ENCODE results near the gene JUNB.

JUNB gene

GRCh38 chr19:12779162-12779993 is 11.9 kb upstream of the JUNB start:
- H3K36me3 ChIP-seq (replicated peaks), result 0 out of 2 replicates have a peak, but pooled peaks cover under 1% of the 10 kb centered on the region
- H3K9me3 ChIP-seq, result no peaks in the 10 kb centered on the region
- no peak overlapping the region for H3K4me3 ChIP-seq
- H3K27me3 ChIP-seq (ENCODE audit: low read depth), result no peaks in the 10 kb centered on the region
- peak in 1 of 2 experiments; percentile 32 for DNase-seq (ENCODE audit: low spot score in 2 of 2)
- peaks cover 21% of the 10 kb centered on the region for H3K4me1 ChIP-seq
- in situ Hi-C loops (cut with MboI; ENCODE audit: low sequenced_read_pairs), result no loop called here

- no peaks in the 10 kb centered on the region for H3K27me3 ChIP-seq (ENCODE audit: low read depth)
- H3K9me3 ChIP-seq, result no peaks in the 10 kb centered on the region
- in situ Hi-C loops (cut with MboI; ENCODE audit: low sequenced_read_pairs), result no loop called here
- peak overlapping the region; percentile 38 for H3K4me3 ChIP-seq
- H3K4me1 ChIP-seq, result peaks cover 21% of the 10 kb centered on the region
- no peaks in the 10 kb centered on the region for H3K36me3 ChIP-seq (replicated peaks)
- DNase-seq (ENCODE audit: low spot score in 2 of 2), result no peak
Observed at GRCh38 chr19:12782174-12782423, 9.2 kb upstream of the JUNB start.

GRCh38 chr19:12782424-12783290 is 8.6 kb upstream of the JUNB start:
- in situ Hi-C loops (cut with MboI; ENCODE audit: low sequenced_read_pairs), result no loop called here
- H3K36me3 ChIP-seq (replicated peaks), result no peaks in the 10 kb centered on the region
- H3K27me3 ChIP-seq (ENCODE audit: low read depth), result no peaks in the 10 kb centered on the region
- DNase-seq (ENCODE audit: low spot score in 2 of 2), result peak; percentile 38 to 88
- peaks cover 17% of the 10 kb centered on the region for H3K4me1 ChIP-seq
- peak overlapping the region; percentile 38 for H3K4me3 ChIP-seq
- no peaks in the 10 kb centered on the region for H3K9me3 ChIP-seq

GRCh38 chr19:12783291-12783848 is 7.9 kb upstream of the JUNB start:
- in situ Hi-C loops (cut with MboI; ENCODE audit: low sequenced_read_pairs), result no loop called here
- H3K9me3 ChIP-seq, result no peaks in the 10 kb centered on the region
- peaks cover 14% of the 10 kb centered on the region for H3K4me1 ChIP-seq
- H3K36me3 ChIP-seq (replicated peaks), result no peaks in the 10 kb centered on the region
- H3K4me3 ChIP-seq, result peak overlapping the region; percentile 38; the same call in 1 of the 2 replicates
- no peaks in the 10 kb centered on the region for H3K27me3 ChIP-seq (ENCODE audit: low read depth)
- DNase-seq (ENCODE audit: low spot score in 2 of 2), result no peak

GRCh38 chr19:12783849-12784393 is 7.4 kb upstream of the JUNB start:
- peaks cover 12% of the 10 kb centered on the region for H3K4me1 ChIP-seq
- no peak overlapping the region for H3K4me3 ChIP-seq
- no peak for DNase-seq (ENCODE audit: low spot score in 2 of 2)
- in situ Hi-C loops (cut with MboI; ENCODE audit: low sequenced_read_pairs), result no loop called here
- no peaks in the 10 kb centered on the region for H3K27me3 ChIP-seq (ENCODE audit: low read depth)
- H3K9me3 ChIP-seq, result no peaks in the 10 kb centered on the region
- H3K36me3 ChIP-seq (replicated peaks), result no peaks in the 10 kb centered on the region

GRCh38 chr19:12784394-12784870 is 6.9 kb upstream of the JUNB start:
- Histone ChIP-seq H3K4me3 (no peak overlapping the region), H3K4me1 (peaks cover 15% of the 10 kb centered on the region), H3K36me3 (replicated peaks) (no peaks in the 10 kb centered on the region), H3K9me3 (no peaks in the 10 kb centered on the region), H3K27me3 (ENCODE audit: low read depth) (no peaks in the 10 kb centered on the region)
- in situ Hi-C loops (cut with MboI; ENCODE audit: low sequenced_read_pairs), result no loop called here
- no peak for DNase-seq (ENCODE audit: low spot score in 2 of 2)

- no peak overlapping the region for H3K4me3 ChIP-seq
- H3K4me1 ChIP-seq, result peaks cover 15% of the 10 kb centered on the region
- no peaks in the 10 kb centered on the region for H3K9me3 ChIP-seq
- in situ Hi-C loops (cut with MboI; ENCODE audit: low sequenced_read_pairs), result no loop called here
- no peaks in the 10 kb centered on the region for H3K27me3 ChIP-seq (ENCODE audit: low read depth)
- no peaks in the 10 kb centered on the region for H3K36me3 ChIP-seq (replicated peaks)
- no peak for DNase-seq (ENCODE audit: low spot score in 2 of 2)
Observed at GRCh38 chr19:12784871-12785430, 6.3 kb upstream of the JUNB start.

- Histone ChIP-seq H3K36me3 (replicated peaks) (no peaks in the 10 kb centered on the region), H3K27me3 (ENCODE audit: low read depth) (no peaks in the 10 kb centered on the region), H3K4me3 (no peak overlapping the region), H3K9me3 (no peaks in the 10 kb centered on the region), H3K4me1 (peaks cover 19% of the 10 kb centered on the region)
- DNase-seq (ENCODE audit: low spot score in 2 of 2), result no peak
- in situ Hi-C loops (cut with MboI; ENCODE audit: low sequenced_read_pairs), result no loop called here
Observed at GRCh38 chr19:12785431-12786031, 5.8 kb upstream of the JUNB start.

GRCh38 chr19:12786141-12786870 is 5.0 kb upstream of the JUNB start:
- Histone ChIP-seq H3K4me3 (no peak overlapping the region), H3K27me3 (ENCODE audit: low read depth) (no peaks in the 10 kb centered on the region), H3K4me1 (peaks cover 25% of the 10 kb centered on the region), H3K36me3 (replicated peaks) (no peaks in the 10 kb centered on the region), H3K9me3 (no peaks in the 10 kb centered on the region)
- DNase-seq (ENCODE audit: low spot score in 2 of 2), result no peak
- in situ Hi-C loops (cut with MboI; ENCODE audit: low sequenced_read_pairs), result no loop called here

GRCh38 chr19:12786952-12787351 is 4.3 kb upstream of the JUNB start:
- H3K36me3 ChIP-seq (replicated peaks), result no peaks in the 10 kb centered on the region
- H3K27me3 ChIP-seq (ENCODE audit: low read depth), result no peaks in the 10 kb centered on the region
- in situ Hi-C loops (cut with MboI; ENCODE audit: low sequenced_read_pairs), result no loop called here
- peaks cover 25% of the 10 kb centered on the region for H3K4me1 ChIP-seq
- DNase-seq (ENCODE audit: low spot score in 2 of 2), result no peak
- no peak overlapping the region for H3K4me3 ChIP-seq
- no peaks in the 10 kb centered on the region for H3K9me3 ChIP-seq

GRCh38 chr19:12787458-12787857 is 3.8 kb upstream of the JUNB start:
- DNase-seq (ENCODE audit: low spot score in 2 of 2), result no peak
- in situ Hi-C loops (cut with MboI; ENCODE audit: low sequenced_read_pairs), result no loop called here
- Histone ChIP-seq H3K9me3 (no peaks in the 10 kb centered on the region), H3K4me1 (peaks cover 25% of the 10 kb centered on the region), H3K4me3 (no peak overlapping the region), H3K27me3 (ENCODE audit: low read depth) (no peaks in the 10 kb centered on the region), H3K36me3 (replicated peaks) (no peaks in the 10 kb centered on the region)

- H3K36me3 ChIP-seq (replicated peaks), result no peaks in the 10 kb centered on the region; the same call in 1 of the 2 replicates
- H3K4me3 ChIP-seq, result no peak overlapping the region
- in situ Hi-C loops (cut with MboI; ENCODE audit: low sequenced_read_pairs), result no loop called here
Observed at GRCh38 chr19:12788042-12788681, 3.1 kb upstream of the JUNB start.

More at GRCh38 chr19:12788042-12788681, 3.1 kb upstream of the JUNB start:
- Histone ChIP-seq H3K9me3 (no peaks in the 10 kb centered on the region), H3K4me1 (peaks cover 20% of the 10 kb centered on the region), H3K27me3 (ENCODE audit: low read depth) (no peaks in the 10 kb centered on the region)
- no peak for DNase-seq (ENCODE audit: low spot score in 2 of 2)
